H1 (cell line): Measurements from ENCODE around the gene CDHR5. TPM values are rescaled to one million over a fixed set of nuclear protein-coding genes. Genes with fewer than 3 reads are reported as not detected.

Source experiments
- CTCF ChIA-PET: fragments of 300-600 bp; sonication (Branson Sonifier 250); formaldehyde crosslinking; loops from one replicate; lab custom pipeline; 2021; ENCODE audit not compliant: partially characterized antibody; lab: Charles Lee
- POLR2A ChIA-PET: fragments of 300-600 bp; sonication (Branson Sonifier 250); formaldehyde crosslinking; loops from one replicate; lab custom pipeline; 2021; ENCODE audit warnings: inconsistent platforms; ENCODE audit not compliant: partially characterized antibody; lab: Charles Lee
- DNase-seq, 2 experiments: peaks; one replicate each; pipeline versions ENCODE4 v3.0.0 to v3.0.0-alpha.2; 2010 to 2022; ENCODE audit warnings: low spot score in 2 of 2, low read depth in 1 of 2, mixed read lengths in 1 of 2
- FAIRE-seq: peaks from 2 replicates; lab custom pipeline; 2011; peaks lifted over from hg19 to GRCh38; lab: Jason Lieb, UNC
- H2AFZ ChIP-seq: 2 replicates; pipeline ENCODE4 v1.8.1; 2012; ENCODE audit warnings: low read length, inconsistent platforms
- H2AK5ac ChIP-seq: 2 replicates; pipeline ENCODE4 v1.6.1; 2013; ENCODE audit warnings: low read depth, low read length
- H2BK120ac ChIP-seq: replicated peaks from 2 replicates; pipeline ENCODE3; 2013; ENCODE audit warnings: low read depth, low read length, inconsistent platforms
- H2BK12ac ChIP-seq: 2 replicates; pipeline ENCODE4 v1.6.1; 2013; ENCODE audit warnings: low read depth, low read length
- H2BK15ac ChIP-seq: 2 replicates; pipeline ENCODE4 v1.6.1; 2013; ENCODE audit warnings: low read length
- H2BK20ac ChIP-seq: 2 replicates; pipeline ENCODE4 v1.6.1; 2013; ENCODE audit warnings: low read length
- H2BK5ac ChIP-seq: 2 replicates; pipeline ENCODE4 v1.6.1; 2013; ENCODE audit warnings: low read depth, low read length
- H3K14ac ChIP-seq: 2 replicates; pipeline ENCODE4 v1.6.1; 2013; ENCODE audit warnings: inconsistent platforms; ENCODE audit not compliant: insufficient read length
- H3K18ac ChIP-seq: 2 replicates; pipeline ENCODE4 v1.6.1; 2013; ENCODE audit warnings: low read length; ENCODE audit errors: extremely low read depth
- H3K23ac ChIP-seq: 2 replicates; pipeline ENCODE4 v1.6.1; 2013; ENCODE audit warnings: inconsistent platforms; ENCODE audit not compliant: insufficient read length
- H3K23me2 ChIP-seq: 2 replicates; pipeline ENCODE4 v1.6.1; 2013; ENCODE audit warnings: low read depth, low read length
- H3K27ac ChIP-seq: 2 replicates; pipeline ENCODE4 v1.6.1; 2011; ENCODE audit warnings: low read depth, low read length, inconsistent platforms
- H3K27me3 ChIP-seq, 4 experiments: replicated peaks in 1 of 4; 1 replicate in 1 of 4; 2 replicates in 3 of 4; pipeline versions ENCODE4 v1.6.1 to v1.8.1; 2011 to 2013; ENCODE audit warnings: low read length in 3 of 4, mild to moderate bottlenecking in 3 of 4, inconsistent platforms in 2 of 4, mixed read lengths in 2 of 4, moderate library complexity in 1 of 4; ENCODE audit not compliant: control insufficient read depth in 3 of 4, insufficient read depth in 3 of 4; ENCODE audit errors: extremely low read depth in 1 of 4
- H3K36me3 ChIP-seq, 4 experiments: 2 replicates each; pipeline versions ENCODE4 v1.6.1 to v1.8.1; 2011 to 2013; ENCODE audit warnings: mild to moderate bottlenecking in 4 of 4, low read length in 3 of 4, moderate library complexity in 2 of 4, control low read depth in 1 of 4, inconsistent platforms in 1 of 4; ENCODE audit not compliant: insufficient read depth in 4 of 4, control insufficient read depth in 2 of 4
- H3K4ac ChIP-seq: replicated peaks from 2 replicates; pipeline ENCODE3; 2013; ENCODE audit warnings: low read length, low read depth, mixed read lengths, inconsistent platforms; ENCODE audit not compliant: insufficient read length
- H3K4me1 ChIP-seq, 4 experiments: replicated peaks in 1 of 4; 1 replicate in 1 of 4; 2 replicates in 3 of 4; pipeline versions ENCODE4 v1.6.1 to v1.8.1; 2011 to 2013; ENCODE audit warnings: low read length in 3 of 4, inconsistent platforms in 2 of 4, mixed read lengths in 1 of 4; ENCODE audit not compliant: insufficient read depth in 4 of 4, control insufficient read depth in 3 of 4
- H3K4me2 ChIP-seq, 2 experiments: 2 replicates each; pipeline versions ENCODE4 v1.6.1 to v1.8.1; 2011 to 2013; ENCODE audit warnings: low read depth in 2 of 2, low read length in 2 of 2, control low read depth in 1 of 2, inconsistent platforms in 1 of 2, mild to moderate bottlenecking in 1 of 2; ENCODE audit not compliant: insufficient read depth in 1 of 2
- H3K4me3 ChIP-seq, 4 experiments: fragments of 200-600, 300-600 bp in 1 of 4; sonication (generic), shearing (Covaris generic), sonication (Bioruptor Twin) in 1 of 4; 2 replicates each; pipeline versions ENCODE4 v1.5.1 to v1.8.1; 2011 to 2016; ENCODE audit warnings: low read length in 4 of 4, low read depth in 3 of 4, control low read depth in 2 of 4, inconsistent platforms in 2 of 4, mild to moderate bottlenecking in 2 of 4, mixed read lengths in 1 of 4, moderate library complexity in 1 of 4; ENCODE audit not compliant: insufficient read depth in 2 of 4; ENCODE audit errors: extremely low read depth in 1 of 4
- H3K56ac ChIP-seq: replicated peaks from 2 replicates; pipeline ENCODE3; 2013; ENCODE audit warnings: low read depth, mild to moderate bottlenecking, mixed read lengths, low read length, inconsistent platforms; ENCODE audit not compliant: insufficient read length
- H3K79me1 ChIP-seq: 2 replicates; pipeline ENCODE4 v1.6.1; 2013; ENCODE audit warnings: low read depth, low read length, control low read depth
- H3K79me2 ChIP-seq, 2 experiments: 2 replicates each; pipeline versions ENCODE4 v1.6.1 to v1.8.1; 2012 to 2013; ENCODE audit warnings: low read length in 2 of 2, mild to moderate bottlenecking in 2 of 2, inconsistent platforms in 1 of 2; ENCODE audit not compliant: insufficient read depth in 2 of 2, control insufficient read depth in 1 of 2
- H3K9ac ChIP-seq, 4 experiments: replicated peaks in 1 of 4; 1 replicate in 1 of 4; 2 replicates in 3 of 4; pipeline versions ENCODE4 v1.6.1 to v1.8.1; 2011 to 2013; ENCODE audit warnings: low read depth in 3 of 4, low read length in 3 of 4, control low read depth in 2 of 4, mild to moderate bottlenecking in 2 of 4, moderate library complexity in 2 of 4, inconsistent platforms in 1 of 4; ENCODE audit errors: extremely low read depth in 1 of 4
- H3K9me3 ChIP-seq, 2 experiments: 2 replicates each; pipeline versions ENCODE4 v1.6.1 to v1.8.1; 2012 to 2013; ENCODE audit warnings: mild to moderate bottlenecking in 2 of 2, moderate library complexity in 2 of 2, control low read depth in 1 of 2, inconsistent platforms in 1 of 2, low read depth in 1 of 2, low read length in 1 of 2, mixed read lengths in 1 of 2; ENCODE audit not compliant: insufficient read depth in 2 of 2
- H4K20me1 ChIP-seq, 2 experiments: replicated peaks in 1 of 2; 2 replicates each; pipeline versions ENCODE3 to v1.8.1; 2011 to 2013; ENCODE audit warnings: inconsistent platforms in 2 of 2, low read length in 2 of 2, mild to moderate bottlenecking in 1 of 2; ENCODE audit not compliant: insufficient read depth in 2 of 2, control insufficient read depth in 1 of 2
- H4K5ac ChIP-seq: 2 replicates; pipeline ENCODE4 v1.6.1; 2013; ENCODE audit warnings: low read length, low read depth, mixed read lengths, inconsistent platforms; ENCODE audit not compliant: insufficient read length
- H4K8ac ChIP-seq: 2 replicates; pipeline ENCODE4 v1.8.0; 2013; ENCODE audit warnings: mild to moderate bottlenecking, moderate library complexity, low read length, inconsistent platforms; ENCODE audit not compliant: insufficient read depth; ENCODE audit errors: extremely low read depth
- H4K91ac ChIP-seq: replicated peaks from 2 replicates; pipeline ENCODE3; 2013; ENCODE audit warnings: low read length, mixed read lengths, inconsistent platforms; ENCODE audit not compliant: insufficient read length
- HDAC6 ChIP-seq: IDR thresholded peaks from one replicate; pipeline ENCODE4 v1.7.1; 2012; ENCODE audit warnings: low read depth, mild to moderate bottlenecking, inconsistent platforms, low read length, moderate library complexity
- WGBS, 2 experiments: shearing (Covaris generic) in 1 of 2; methylation state at CpG; one replicate each; pipeline versions ENCODE4 v1.1.6 to v1.1.7; 2013 to 2015; ENCODE audit warnings: low lambda C conversion rate in 2 of 2, mixed read lengths in 2 of 2, inconsistent platforms in 1 of 2, low coverage in 1 of 2, missing lambda C conversion rate in 1 of 2; ENCODE audit not compliant: insufficient replicate concordance in 2 of 2, insufficient coverage in 1 of 2, insufficient read length in 1 of 2; ENCODE audit errors: extremely low coverage in 1 of 2, missing lambda C conversion rate in 1 of 2; 5-methylcytosine and 5-hydroxymethylcytosine counted together
- polyA plus RNA-seq, 7 experiments: library from polyadenylated mRNA; depleted of rRNA in 3 of 7; stranded (reverse) in 5 of 7; unstranded in 2 of 7; fragments of >200 nt in 5 of 7; fragments of 200-250 nt in 2 of 7; gene quantifications; 1 replicate in 5 of 7; 2 replicates in 1 of 7; 4 replicates in 1 of 7; pipeline versions ENCODE4 v1.2.1 to v1.2.3, GENCODE V29; 2011 to 2013; ENCODE audit warnings: missing spikeins in 2 of 7, mixed read lengths in 2 of 7
- total RNA-seq: library from RNA; stranded (reverse); fragmentation: NEBNext Ultra II Directional; extraction: Animal tissue kit (Norgen Biotek cat#: 25700); gene quantifications from 2 replicates; pipeline ENCODE4 v1.2.1, GENCODE V29; 2021

The CDHR5 gene
- total and polyA plus RNA-seq, 2 of the 8 experiments (the other 6 are each of a cell fraction or from before 2014, with no cell fraction given), result not detected

GRCh38 chr11:656866-657265 is 32.1 kb upstream of the CDHR5 start:
- no peak overlapping the region for H2BK12ac ChIP-seq
- 95% methylated on average over 7 of the region's 7 CpGs; no CpG with 5 or more reads in 1 of the 2 experiments for WGBS, 2 experiments
- no peak overlapping the region for H3K23ac ChIP-seq
- H2BK20ac ChIP-seq, result no peak overlapping the region
- H2BK15ac ChIP-seq, result no peak overlapping the region
- H2BK5ac ChIP-seq, result no peak overlapping the region
- ChIA-PET POLR2A (interaction anchor here (1.4 to 4.0 kb wide), 2 partner anchors 10 to 23 kb away, joined by 5 to 19 read pairs; no protein-coding TSS in a partner anchor), CTCF (interaction anchor here (1.3 to 2.0 kb wide), 5 partner anchors 12 to 109 kb away, joined by 3 to 6 read pairs (median 4); no protein-coding TSS in a partner anchor)
- H4K5ac ChIP-seq, result no peak overlapping the region
- no peak for FAIRE-seq
- H2BK120ac ChIP-seq, result no peak overlapping the region
- no peaks in the 10 kb centered on the region for H3K27me3 ChIP-seq
- H3K9ac ChIP-seq, result no peak overlapping the region
- TF ChIP-seq HDAC6, result no peak
- no peaks in the 10 kb centered on the region for H3K4me1 ChIP-seq
- H3K79me1 ChIP-seq, result no peaks in the 10 kb centered on the region
- no peaks in the 10 kb centered on the region for H4K20me1 ChIP-seq
- no peak overlapping the region for H3K14ac ChIP-seq
- H4K8ac ChIP-seq, result no peak overlapping the region
- no peak overlapping the region for H3K18ac ChIP-seq
- peaks cover 0 to 16% (median 5%) of the 10 kb centered on the region in 4 experiments; a peak in 7 of 8 replicates for H3K36me3 ChIP-seq
- no peaks in the 10 kb centered on the region for H3K23me2 ChIP-seq
- H3K4me2 ChIP-seq, result no peak overlapping the region
- H4K91ac ChIP-seq, result no peak overlapping the region
- H2AFZ ChIP-seq, result no peak overlapping the region
- H2AK5ac ChIP-seq, result no peak overlapping the region
- H3K4ac ChIP-seq, result no peak overlapping the region
- no peak overlapping the region for H3K27ac ChIP-seq
- no peaks in the 10 kb centered on the region for H3K9me3 ChIP-seq
- DNase-seq, result no peak
- H3K56ac ChIP-seq, result no peak overlapping the region
- H3K79me2 ChIP-seq, result no peaks in the 10 kb centered on the region
- no peak overlapping the region for H3K4me3 ChIP-seq
